HPDE6-E6E7 (cell line): ENCODE results near the gene PPP1R9A.

Source experiments
- DNase-seq: peaks from one replicate; pipeline ENCODE4 v3.0.0; 2011; ENCODE audit warnings: missing footprints; ENCODE audit errors: extremely low spot score

PPP1R9A gene

GRCh38 chr7:95318501-95319100, 411.2 kb downstream of the PPP1R9A start:
- no peak for DNase-seq

- no peak for DNase-seq
Measured at GRCh38 chr7:95319570-95319969, 412.2 kb downstream of the PPP1R9A start.

DNA sequence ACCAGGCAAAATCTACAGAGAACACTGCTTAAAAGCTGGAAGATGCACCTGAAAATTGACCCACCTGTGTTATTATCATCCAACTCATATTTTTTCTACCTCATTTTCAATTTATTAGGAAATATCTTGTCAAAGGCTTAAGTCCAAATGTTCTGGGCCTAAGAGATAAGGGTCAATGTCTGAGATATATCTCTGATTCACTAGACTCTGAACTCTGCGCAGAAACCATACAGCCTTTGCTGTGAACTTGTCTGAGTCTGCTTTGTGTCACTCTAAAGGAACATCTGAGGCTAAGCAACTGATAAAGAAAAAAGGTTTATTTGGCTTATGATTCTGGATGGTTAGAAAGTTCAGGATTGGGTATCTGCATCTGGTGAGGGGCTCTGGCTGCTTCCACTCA, 413.3 kb downstream of the PPP1R9A start:
- no peak for DNase-seq

DNA sequence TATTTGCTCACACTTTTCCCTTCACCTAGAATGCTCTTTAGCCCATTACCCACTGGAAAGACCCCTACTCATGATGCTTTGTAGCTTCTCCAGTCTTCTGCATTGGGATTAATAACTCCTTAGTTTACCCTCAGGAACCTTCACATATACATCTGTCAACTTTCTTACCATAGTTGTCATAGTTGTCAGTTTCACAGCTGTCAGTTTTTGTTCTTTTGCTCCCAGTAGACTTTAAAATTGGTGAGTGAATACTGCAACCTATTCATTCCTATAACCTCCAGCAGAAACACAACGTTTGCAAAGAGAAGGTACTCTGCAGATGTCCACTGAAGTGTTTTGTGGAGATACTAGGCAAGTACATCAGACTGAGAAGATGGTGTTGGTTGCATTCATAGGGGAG, 414.3 kb downstream of the PPP1R9A start:
- no peak for DNase-seq

DNA sequence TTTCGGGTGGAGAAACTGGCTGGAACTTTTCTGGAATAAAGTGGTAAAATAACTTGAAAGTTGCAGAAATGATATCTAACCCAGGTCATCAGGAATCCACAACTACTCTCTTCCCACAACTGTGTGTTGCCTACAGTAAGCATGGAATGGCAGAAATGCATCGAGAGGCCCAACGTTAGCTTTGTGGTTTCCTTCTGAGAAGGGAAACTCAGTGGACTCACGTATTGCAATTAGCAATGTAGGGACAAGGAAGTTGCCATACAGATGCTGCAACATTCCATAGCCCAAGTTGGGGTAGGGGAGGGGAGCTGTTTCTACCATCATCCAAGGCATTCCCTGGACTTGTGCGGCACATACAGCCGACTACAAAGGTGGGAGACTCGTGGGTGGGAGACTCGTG, 415.0 kb downstream of the PPP1R9A start:
- no peak for DNase-seq

GRCh38 chr7:95322854-95323253, 415.5 kb downstream of the PPP1R9A start:
- DNase-seq: no peak

DNA sequence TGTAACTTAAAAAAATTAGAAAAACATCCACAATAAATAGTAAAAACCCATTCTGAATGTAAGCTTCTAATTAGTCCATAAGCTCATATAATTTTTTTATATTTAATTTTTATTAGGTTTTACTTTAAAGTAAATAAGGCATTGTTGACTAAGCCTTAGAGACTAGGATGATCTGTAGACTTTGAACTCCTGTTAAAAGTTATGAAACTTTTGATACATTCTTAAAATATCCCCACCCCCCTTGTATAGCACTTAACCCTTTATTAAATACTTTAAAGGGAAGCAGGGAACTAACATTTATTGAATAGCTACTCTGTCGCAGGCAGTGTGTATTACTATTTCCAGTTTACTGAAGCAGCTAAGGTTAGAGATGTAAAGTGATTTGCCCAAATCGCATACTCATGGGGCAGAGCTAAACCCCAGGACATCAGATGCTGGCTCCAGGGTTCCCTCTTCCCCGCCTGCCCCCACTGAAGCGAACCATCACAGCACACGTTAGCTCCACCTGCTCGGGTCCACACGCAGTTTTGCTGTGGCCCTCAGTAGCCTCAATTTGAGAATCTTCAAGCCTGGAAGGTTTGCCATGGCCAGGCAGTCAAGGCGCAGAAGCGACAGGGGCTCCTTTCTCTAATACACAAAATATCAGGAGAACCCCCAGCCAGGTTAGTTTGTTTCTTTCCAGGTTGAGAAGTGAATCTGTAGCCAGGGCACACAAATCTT, 416.2 kb downstream of the PPP1R9A start:
- no peak for DNase-seq

- no peak for DNase-seq
Measured at GRCh38 chr7:95324431-95324830, 417.0 kb downstream of the PPP1R9A start, which contains the start of gene PON1. Gene PON1, minus strand, starts transcription at chr7:95324532. Its CDS starts 57 bp downstream, at chr7:95324475.

GRCh38 chr7:95327356-95327755, 420.0 kb downstream of the PPP1R9A start:
- DNase-seq: no peak

GRCh38 chr7:95330204-95330960, 423.0 kb downstream of the PPP1R9A start:
- DNase-seq: no peak

DNA sequence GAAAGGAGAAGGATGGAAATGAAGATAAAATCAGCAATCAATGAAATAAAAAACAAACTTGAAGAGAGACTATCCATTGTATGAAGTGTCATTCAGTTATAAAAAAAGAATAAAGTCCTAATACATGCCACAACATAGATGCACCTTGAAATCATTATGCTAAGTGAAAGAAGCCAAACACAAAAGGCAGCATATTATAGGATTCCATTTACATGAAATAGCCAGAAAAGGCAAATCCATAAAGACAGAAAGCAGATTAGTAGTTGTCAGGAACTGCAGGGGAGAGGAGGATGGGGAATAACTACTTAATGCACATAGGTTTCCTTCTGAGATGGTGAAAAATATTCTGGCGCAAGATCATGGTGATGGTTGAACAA, 423.6 kb downstream of the PPP1R9A start:
- no peak for DNase-seq

- DNase-seq: no peak
Measured at GRCh38 chr7:95334447-95334846, 427.1 kb downstream of the PPP1R9A start.

DNA sequence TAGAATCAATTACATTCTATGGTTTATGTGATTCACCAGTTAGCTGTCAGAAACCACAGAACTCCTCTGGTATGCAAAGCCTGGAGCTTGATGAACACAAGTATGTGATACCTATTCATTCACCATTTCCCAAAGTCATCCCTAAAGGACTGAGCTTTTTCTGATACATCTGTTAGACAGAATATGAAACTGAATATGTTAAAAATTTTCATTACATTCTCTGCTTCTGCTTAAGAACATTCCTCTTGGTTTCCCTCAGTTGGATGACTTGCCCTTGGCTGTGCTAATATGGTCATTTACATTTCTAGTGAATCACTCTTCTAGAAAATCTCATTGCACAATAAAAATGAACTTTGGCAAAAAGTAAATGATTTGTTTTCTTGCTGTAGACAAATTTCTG, 427.7 kb downstream of the PPP1R9A start:
- peak; percentile 8 for DNase-seq

GRCh38 chr7:95338832-95339231, 431.4 kb downstream of the PPP1R9A start:
- no peak for DNase-seq

DNA sequence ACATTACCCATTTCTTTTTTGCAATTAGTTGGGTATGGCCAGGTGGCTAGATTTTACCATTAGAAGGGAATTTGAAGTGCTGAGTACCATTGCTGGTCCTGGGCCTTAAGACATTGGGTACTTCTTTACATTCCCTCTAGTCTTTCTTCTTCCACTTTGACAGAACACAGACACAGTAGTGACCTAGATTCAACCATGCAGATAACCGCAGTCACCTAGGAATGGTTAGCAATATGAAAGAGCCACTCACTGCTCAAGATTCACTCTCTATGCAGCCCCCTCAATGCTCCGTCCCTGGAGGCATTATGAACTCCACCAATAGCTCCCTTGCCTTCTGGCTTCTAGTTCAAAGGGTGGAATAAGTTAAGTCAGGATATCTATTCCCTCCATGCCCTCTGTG, 433.1 kb downstream of the PPP1R9A start:
- DNase-seq: no peak

- DNase-seq: no peak
Measured at GRCh38 chr7:95342029-95342428, 434.6 kb downstream of the PPP1R9A start.

DNA sequence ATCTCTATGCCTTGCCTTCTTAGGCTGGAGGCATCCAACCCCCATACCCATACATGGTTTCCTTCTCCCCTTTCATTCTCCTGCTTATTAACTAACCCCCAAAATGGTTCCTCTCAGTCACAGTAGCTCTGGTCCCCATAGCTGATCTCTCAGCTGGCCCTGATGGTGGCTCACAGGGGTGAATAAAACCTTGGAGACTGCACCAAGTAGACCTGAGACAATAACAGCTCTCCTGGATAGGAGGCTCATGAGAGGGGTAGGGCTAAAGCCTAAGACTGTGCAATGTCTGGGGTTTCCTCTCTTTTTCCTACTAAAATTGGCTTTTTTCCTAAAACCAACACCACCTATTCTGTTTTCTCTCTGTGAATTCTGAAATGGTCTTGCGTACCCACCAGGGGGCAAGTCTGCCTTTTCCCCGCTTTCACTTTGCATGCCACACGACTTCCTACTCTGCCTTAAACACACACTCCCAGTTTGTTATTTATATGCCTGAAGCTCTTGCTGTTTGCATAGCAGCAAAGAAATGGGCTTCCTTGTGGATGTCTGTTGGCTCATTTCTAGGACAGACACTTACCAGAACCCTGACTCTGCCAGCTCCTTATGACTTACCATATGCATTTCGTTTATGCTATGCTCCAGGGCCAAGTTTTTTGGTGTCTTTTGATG, 435.4 kb downstream of the PPP1R9A start:
- no peak for DNase-seq
